ENCODE results near the gene NHLRC4.

The NHLRC4 gene

GRCh38 chr16:553601-554296, 13.1 kb upstream of the NHLRC4 start:
- DNase-seq, result no peak

GRCh38 chr16:554297-554621, 12.5 kb upstream of the NHLRC4 start:
- DNase-seq, result no peak

DNA sequence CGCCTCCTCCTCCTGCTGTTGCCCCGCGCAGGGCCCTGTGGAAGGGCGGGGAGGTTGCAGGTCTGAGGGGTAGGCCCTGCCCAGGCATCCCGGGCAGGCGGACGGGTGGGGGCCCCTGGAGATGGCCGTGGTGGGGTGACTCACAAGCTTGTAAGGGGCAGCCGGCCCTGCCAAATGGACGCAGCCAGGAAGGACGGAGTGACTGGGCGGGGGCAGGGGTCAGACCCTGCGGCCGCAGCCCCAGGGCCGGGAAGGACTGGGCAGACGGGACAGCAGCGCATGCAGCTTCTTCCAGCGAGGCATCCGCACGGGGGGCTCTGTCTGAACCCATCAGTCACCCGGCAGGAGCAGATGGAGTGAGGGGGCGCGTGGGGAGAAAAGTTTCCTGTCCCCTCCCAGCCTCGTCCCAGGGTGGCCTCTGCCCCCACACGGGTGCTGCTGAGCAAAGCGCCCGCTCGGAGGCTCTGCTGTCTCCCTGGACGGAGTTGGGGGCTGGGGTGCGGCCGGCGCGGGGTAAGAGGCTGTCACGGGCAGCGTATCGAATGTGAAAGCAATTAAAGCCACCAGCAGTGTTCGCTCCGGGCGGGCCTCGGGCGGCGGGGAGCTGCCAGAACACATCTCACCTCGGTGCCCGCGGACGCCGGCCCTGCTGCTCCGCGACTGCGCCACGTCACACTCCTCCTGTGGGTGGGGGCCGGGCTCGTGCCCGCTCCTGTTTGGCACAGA, 12.0 kb upstream of the NHLRC4 start:
- no peak for DNase-seq

- no peak for DNase-seq
Measured at GRCh38 chr16:555528-556473, 11.0 kb upstream of the NHLRC4 start.

- DNase-seq, result no peak
Measured at GRCh38 chr16:556474-557173, 10.2 kb upstream of the NHLRC4 start.

DNA sequence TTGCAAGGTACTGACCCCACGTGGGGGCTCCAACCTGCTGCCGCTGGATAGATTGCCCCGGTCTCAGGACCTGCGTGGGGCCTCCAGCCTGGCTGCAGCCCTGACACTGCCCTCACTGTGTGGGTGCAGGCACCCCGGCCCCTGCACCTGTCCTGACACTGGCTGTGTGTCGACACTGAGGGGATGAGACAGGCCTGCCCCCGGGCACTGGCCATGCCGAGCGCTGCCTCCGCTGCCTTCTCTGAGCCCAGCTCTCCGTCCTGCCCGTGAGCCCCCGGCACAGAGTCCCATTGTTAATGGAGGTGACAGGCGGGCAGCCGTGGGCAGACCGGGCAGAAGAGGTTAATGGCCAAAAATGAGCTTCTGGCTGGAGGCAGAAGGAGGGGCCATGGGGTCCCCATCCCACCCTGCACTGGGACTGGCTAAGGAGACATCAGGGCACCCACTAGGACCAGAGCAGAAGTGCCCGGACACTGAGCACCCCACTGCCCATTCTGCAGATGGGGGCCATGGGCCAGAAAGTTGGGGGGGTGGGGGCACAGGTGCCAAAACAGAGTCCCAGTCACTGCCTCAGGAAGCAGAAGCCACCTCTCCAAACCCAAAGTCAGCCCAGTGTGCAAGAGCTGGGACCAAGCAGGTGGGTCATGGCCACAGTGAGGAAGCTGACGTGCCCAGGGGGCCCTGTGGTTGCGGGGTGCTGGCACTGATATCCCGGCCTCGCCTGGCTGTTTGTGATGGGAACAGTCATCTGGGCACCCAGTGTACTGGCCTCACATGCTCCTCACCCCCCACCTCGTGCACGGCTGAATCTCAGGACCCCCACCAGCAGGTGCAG, 9.1 kb upstream of the NHLRC4 start:
- no peak for DNase-seq

GRCh38 chr16:558298-559020, 8.3 kb upstream of the NHLRC4 start:
- DNase-seq, result no peak

GRCh38 chr16:559021-559380, 7.8 kb upstream of the NHLRC4 start:
- no peak for DNase-seq

GRCh38 chr16:559411-560203, 7.2 kb upstream of the NHLRC4 start:
- no peak for DNase-seq

DNA sequence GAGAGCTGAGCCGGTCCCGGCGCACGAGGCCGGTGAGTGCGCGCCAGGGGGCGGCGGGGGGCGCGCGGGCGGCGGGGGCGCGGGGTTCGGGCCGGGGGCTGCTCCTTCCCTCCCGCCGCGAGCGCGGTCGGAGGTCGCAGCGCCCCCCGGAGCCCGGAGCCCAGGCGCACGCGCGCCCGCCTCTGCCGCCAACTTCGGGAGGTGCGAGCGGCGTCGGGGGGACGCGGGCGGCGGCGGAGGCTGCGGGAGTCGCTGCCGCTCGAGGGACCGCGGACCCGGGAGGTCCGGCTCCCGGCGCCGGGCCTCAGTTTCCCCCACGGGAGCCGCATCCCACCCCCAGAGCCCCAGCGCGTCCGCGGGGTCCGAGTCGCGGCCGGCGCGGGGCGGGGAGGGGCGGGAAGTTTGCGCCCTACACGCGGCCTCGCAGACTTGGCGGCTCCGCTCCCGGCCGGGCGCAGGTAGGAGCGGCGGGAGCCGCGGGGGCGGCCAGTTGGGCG, 6.6 kb upstream of the NHLRC4 start, which contains the start of gene PRR35:
Gene PRR35 (plus strand): TSS at position 191 of the 497 bp plus-strand sequence. CDS start 2,901 bp downstream, outside the sequence.
- no peak for DNase-seq

DNA sequence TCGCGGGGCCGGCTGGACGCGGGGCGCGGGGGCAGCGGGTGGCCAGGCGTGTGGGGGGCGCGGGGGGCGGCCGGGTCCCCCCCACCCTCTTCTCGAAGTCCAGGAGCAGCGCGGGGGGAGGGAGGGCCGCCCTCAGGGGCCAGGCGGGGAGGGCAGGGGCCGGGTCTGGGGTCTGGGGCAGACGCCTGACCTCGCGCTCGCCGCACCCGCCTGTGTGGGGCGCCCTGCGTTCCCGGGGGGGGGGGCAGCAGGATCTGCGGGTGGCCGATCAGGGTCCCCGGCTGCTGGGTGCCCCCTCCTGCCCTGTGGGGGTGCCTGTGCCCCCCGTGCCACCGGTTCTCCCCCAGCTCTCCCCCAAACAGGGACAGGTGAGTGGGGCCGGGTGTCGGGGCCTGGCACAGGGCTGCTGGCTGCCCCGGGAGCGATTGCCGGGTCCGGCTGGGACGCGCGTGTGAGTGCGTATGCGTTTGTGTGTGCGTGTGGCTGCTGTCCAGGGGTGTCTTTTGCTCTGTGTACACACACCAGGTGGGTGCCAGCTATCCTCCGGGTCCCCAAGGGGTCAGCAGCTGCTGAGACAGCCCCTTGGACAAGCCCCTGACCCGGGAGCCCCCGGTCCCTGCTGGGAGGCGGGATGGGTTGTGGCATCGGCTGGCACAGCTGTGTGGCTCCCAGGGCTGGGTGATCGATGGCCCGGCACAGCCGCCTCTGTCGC, 5.9 kb upstream of the NHLRC4 start:
- DNase-seq, result no peak

DNA sequence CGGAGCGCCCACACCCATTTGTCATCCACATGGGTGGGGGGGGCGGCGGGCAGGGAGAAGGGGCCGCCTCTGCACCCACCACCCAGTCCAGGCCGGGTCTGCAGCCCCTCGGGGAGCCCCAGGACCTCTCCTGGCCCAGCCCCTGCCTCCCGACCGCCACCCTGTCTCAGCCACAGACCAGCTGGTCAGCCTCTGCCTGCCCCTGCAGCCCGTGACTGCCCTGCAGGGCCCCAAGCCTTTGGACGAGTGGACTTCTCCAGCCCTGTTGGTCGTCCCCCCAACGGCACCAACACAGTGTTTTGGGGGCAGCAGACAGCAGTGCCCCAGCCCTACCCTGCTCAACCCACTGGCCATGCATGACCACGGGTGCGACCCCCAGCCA, 5.4 kb upstream of the NHLRC4 start:
- DNase-seq, result no peak

GRCh38 chr16:561957-562938, 4.6 kb upstream of the NHLRC4 start:
- no peak for DNase-seq

DNA sequence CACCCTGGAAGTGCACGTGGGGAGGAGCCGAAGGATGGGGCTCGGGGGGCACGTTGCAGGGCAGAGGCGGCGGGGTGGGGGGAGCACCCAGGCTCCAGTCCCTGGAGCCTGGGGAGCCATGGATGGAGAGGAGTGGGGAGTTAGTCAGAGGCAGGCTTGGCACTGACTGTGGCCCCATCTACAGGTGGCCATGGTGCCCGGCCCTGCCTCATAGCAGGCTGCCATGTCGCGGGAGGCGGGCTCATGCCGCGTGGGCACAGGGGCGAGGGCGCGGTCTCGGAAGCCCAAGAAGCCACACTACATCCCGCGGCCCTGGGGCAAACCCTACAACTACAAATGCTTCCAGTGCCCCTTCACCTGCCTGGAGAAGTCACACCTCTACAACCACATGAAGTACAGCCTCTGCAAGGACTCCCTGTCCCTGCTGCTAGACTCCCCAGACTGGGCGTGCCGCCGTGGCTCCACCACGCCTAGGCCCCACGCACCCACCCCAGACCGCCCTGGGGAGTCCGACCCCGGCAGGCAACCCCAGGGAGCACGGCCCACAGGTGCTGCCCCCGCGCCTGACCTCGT, 3.6 kb upstream of the NHLRC4 start:
- DNase-seq, result no peak

DNA sequence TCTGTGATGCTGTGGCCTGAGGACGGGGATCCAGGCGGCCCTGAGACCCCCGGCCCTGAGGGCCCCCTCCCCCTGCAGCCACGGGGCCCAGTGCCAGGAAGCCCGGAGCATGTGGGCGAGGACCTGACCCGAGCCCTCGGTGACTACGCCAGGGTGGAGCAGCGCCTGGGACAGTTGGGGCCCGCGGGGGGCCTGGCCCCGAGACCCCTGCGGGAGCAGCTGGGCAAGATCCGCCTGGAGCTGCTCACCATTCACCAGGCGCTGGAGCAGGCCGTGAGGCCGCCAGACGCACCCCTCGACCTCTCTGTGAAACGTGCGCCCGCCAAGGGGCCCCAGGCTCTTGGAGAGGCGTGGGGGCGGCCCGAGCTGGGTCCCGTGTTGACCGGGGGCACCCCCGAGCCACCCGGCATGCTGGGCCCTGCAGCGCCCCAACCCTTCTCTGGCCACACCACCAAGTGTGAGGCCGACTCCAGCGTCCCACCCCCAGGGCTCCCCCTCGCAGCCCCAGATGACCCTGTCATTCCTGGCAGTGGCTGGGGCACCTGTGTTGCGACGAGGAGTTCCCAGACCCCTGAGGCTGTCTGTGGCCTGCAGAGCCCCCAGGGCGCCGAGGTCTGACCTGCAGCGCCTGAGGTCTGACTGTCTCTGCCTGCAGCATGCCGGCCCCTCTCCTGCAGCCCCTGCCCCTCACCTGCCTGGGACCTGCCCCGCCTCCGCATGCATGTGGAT, 2.0 kb upstream of the NHLRC4 start:
- DNase-seq, result no peak

- no peak for DNase-seq
Measured at GRCh38 chr16:565419-566330, 1.1 kb upstream of the NHLRC4 start.

Measured in fibroblast of skin of back (primary cell).